ENCODE results near the gene HUWE1.

The HUWE1 gene

DNA sequence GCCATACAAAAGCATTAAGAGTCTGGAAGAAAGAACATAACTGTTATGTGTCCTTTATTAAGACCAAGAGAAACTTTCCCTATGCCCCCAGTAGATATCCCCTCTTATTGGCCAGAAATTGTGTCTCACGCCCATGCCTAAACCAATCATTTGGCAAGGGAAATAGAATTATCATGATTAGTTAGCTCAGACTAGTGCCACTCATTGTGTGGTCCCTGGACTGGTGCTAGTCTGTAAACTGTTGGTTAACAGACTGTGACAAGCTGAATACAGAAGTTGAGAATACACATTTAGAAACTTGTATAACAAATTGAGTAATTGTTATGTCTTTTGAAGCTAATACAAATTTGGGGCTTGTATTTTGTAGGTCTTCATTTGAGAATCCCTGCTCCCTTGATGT is 8.1 kb upstream of the HUWE1 start:
- DNase-seq (ENCODE audit: low read depth in 1 of 2, low spot score in 1 of 2): no peak

DNA sequence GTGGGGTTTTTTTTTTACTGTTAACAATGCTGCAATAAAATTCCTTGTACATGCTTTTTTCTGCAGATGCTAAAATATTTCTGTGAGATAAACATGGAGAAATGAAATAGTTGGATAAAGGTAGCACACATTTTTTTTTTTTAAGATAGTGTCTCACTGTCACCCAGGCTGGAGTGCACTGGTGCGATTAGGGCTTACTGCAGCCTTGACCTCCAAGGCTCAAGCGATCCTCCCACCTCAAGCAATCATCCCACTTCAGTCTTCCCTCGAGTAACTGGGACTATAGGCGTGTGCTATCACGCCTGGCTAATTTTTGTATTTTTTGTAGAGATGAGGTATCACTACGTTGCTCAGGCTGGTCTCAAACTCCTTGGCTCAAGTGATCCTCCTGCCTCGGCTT is 1.8 kb upstream of the HUWE1 start:
- no peak for DNase-seq (ENCODE audit: low read depth in 1 of 2, low spot score in 1 of 2)

DNA sequence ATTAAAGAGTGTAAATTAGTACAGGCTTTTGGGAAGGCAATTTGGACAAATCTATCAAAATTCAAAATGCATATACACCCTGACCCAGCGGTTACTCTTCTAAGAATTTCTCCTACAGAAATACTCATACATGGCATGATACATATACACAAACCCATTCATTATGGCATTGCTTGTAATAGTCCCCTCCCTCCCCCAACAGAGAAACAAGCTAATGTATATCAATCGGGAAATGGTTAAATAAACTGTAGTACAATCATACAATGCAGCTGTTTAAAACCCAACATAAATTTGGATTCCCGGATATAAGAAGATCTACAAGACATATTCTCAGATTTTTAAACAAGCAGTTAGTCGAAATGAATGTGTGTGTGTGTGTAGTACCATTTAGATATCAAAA is 808 bp downstream of the HUWE1 start:
- DNase-seq (ENCODE audit: low read depth in 1 of 2, low spot score in 1 of 2): no peak

DNA sequence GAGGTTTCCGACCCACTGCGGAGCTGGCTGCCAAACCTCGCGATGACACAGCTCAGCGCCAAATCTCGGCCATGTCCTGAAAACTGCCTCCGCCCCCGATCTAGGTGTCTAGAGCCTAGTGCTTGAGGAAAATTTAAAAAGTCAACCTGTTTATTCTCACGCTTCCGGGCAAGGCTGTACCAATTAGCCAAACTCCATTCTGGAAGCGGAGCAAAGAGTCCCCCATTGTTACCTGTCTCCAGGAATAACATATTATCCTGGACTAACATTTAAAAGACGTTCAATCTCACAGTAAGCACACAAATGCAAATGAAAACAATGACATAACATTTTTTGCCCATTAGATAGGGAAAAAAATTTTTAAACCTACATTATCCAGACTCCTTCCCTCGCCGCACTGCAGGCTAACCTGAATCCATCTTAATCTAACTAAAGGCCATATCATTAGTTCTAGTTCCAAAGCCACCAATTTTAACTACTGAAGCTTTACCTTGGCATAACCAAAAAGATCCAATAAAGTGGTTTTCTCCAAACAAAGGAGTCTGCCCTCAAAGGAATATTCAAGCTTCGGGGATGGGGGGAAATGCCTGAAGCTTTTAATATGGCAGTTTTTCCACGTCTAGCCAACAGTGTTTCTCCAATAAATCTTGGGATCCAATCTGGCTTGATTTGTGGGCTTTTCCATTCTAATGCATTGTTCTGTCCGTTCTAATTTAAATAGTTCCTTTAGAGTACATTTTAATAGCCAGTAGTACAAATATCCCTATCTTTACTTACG is 1.9 kb downstream of the HUWE1 start:
- DNase-seq (ENCODE audit: low read depth in 1 of 2, low spot score in 1 of 2): peak in 1 of 2 donors; percentile 70

DNA sequence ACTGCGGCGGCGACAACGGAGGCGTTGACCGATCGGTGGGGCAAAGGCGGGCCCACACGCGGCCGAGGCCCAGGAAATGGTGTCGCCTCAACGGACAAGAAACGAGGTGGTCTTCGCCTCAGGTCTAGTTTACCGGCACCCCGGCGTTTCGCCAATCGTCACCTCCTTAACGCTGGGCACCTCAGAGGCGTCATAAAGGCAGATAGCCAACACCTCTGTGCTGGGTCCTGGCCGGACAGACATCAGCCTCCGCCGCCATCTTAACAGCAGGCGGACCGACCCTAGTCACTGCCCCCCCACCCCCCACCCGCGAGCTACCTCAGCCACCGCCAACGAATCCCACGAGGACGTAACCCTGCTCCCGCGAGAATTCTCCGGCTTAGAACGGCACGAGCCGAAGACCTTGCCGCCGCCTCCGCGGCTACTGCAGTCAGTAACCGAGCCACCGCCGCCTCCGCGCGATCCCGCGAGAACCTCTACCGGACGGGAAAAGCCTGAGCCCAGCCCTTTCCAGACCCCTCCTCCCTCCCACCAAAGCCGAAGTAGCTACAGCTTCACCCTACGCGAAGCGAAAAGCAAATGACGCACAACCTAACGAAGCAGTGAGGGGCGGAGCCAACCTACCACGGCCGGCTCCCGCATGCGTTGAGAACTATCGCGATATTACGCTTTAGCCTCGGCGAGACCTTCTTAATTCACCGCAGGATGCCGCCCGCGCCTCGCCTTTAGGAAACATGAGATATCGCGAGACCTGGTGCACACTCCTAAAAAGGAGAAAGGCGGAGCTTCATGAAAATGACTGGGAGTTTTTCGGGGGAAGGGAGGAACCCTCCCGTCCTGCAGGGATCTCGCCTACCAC is 2.7 kb downstream of the HUWE1 start:
- peak; percentile 70 to 75 for DNase-seq (ENCODE audit: low read depth in 1 of 2, low spot score in 1 of 2)

DNA sequence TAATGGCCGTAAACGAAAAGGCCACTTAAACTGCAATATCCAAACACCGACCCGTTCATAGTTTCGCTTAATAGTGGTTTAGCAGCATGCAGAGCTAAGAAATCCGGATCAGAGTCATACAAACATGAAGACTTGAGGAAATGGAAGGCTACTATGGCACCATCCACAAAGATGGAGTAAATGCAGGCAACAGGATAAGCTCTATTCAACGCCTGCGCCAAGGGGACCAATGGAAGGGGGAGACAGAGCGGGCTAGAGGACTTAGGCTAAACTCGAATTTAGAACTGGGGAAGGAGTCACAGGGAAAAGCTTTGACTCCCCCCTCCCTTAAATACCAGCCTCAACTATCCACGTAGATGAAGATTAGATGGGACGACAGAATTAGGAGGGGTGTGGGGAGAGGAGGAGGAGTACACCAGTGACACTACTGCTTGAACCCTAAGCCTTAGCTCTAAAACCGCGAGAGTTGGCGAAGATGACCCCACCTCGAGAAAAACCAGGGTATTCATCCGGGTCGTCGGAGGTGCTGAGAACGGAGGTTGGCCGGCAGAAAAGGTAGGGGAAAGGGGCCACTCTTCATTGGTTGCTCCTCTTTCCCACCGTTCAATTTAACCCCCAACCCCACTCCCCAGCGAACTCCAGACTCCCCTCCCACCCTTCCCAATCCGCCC is 3.5 kb downstream of the HUWE1 start:
- DNase-seq (ENCODE audit: low read depth in 1 of 2, low spot score in 1 of 2): no peak

DNA sequence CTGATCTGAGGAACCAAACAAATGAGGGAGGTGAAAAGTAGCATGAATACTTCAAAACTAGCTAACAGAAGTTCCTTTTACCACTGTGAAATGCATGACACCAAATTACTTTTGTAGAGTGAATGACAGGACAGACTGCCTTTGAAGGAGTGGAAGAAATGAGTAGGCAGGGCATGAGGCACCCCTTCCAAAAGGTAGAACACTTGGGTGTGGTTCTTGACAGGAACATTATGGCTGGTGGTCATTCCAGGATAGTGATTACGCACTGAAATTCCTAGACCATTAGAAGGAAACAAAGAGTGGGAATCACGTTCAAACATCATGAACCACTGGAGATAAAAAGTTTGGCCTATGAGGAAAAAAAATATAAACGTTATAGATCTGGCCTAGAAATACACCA is 4.9 kb downstream of the HUWE1 start:
- DNase-seq (ENCODE audit: low read depth in 1 of 2, low spot score in 1 of 2): no peak

DNA sequence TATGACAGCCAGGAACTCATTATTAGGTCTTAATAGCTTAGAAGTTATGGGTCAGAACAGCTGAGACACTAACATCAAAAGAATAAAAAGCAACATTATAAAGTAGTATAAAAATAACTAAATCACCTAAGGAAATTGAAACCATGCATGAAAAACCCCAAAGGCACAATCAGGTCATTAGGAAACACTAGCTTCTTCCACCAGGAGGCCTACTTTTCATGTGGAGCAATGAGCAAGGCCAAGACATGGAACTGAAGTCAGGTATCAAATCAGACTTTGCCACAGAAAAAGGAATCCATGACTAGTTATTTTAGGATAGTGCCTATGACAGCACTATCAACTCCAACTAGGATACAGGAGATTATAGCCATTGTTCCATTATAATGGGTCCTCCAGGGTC is 7.9 kb downstream of the HUWE1 start:
- DNase-seq (ENCODE audit: low read depth in 1 of 2, low spot score in 1 of 2): no peak

DNA sequence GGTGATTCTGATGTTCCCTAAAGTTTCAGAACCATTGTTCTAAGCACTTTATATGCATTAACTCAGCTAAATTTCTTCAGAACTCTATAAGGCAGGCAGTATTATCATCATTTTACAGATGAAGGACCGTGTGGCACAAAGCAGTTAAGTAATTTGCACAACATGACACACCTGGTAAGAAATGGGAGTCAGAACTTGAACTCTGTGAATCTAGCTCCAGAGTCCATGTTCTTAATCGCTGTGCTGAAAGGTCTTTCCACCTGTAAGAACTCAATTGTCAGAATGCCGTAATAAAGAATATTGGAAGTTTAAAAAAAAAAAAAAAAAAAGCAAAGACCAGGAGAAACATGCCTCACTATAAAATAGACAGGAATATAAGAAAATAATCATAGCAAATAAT is 9.2 kb downstream of the HUWE1 start:
- no peak for DNase-seq (ENCODE audit: low read depth in 1 of 2, low spot score in 1 of 2)

DNA sequence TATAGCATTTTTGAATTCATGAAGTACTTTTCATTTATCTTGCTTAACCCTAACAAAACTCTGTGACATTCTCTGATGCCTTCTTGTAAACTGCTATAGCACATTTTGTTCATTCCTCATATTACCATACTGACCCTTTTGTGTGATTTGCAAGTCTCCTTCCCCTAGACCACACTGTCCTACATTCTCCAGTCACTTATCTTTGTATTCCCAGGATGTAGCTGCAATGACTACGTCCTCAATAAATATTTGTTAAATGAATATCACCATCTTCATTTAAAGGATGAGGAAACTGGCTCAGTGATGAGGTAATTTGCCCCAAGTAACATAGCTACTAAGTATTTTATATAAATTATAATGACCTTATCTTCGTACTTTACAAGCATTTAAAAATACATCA is 11.9 kb downstream of the HUWE1 start:
- no peak for DNase-seq (ENCODE audit: low read depth in 1 of 2, low spot score in 1 of 2)

DNA sequence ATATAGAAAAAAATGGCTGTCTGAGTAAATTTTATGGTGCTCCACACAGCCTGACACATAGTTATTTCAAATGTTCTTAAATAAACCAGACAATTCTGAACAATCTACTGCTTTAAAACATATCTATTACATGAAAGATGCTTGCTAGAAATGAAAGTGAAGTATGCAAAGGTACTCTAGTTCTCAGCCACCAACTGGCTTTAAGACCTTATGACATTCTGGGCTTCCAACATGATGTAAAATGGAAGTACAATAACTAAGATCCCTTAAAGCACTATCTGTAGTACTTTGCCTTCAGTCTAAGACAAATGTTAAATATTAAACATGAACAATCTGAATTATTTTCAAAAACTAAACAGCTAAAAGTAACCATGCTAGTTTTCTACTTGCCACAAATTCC is 17.3 kb downstream of the HUWE1 start:
- no peak for DNase-seq (ENCODE audit: low read depth in 1 of 2, low spot score in 1 of 2)

DNA sequence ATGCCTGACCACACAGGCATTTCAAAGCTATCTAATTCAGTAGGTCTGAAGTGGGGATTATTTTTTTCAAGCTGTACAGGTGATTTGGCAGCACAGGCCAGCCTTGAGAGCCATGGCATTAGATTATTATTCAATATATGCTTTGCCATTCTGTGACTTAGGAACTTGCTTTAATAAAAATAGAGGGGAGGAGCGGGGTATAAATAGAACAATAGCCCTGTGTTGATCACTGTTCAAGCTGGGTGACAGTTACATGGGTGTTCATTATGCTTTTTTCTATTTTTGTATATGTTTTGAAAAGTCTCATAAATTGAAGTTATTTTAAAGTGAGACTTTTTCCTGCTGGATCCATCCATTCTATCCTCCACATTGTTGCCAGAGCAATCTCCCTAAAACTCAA is 20.3 kb downstream of the HUWE1 start:
- DNase-seq (ENCODE audit: low read depth in 1 of 2, low spot score in 1 of 2): no peak

DNA sequence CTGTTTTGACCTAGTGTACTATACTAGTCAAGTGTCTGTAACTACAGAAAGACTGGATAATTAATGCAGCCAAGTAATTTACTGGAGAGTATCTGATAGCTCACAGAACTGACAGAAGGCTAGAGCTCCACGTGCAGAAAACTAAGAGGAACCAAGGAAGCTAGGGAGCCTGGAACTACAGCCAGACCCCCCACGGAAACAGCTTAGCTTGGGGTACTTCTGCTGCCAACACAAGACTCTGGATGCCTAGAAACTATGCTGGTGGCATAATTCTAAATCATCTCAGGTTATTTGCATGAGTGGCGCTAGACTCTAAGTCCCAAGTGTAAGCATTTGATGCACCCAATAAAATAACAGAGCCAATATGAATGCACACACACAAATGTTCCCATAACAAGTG is 26.5 kb downstream of the HUWE1 start:
- DNase-seq (ENCODE audit: low read depth in 1 of 2, low spot score in 1 of 2): no peak

DNA sequence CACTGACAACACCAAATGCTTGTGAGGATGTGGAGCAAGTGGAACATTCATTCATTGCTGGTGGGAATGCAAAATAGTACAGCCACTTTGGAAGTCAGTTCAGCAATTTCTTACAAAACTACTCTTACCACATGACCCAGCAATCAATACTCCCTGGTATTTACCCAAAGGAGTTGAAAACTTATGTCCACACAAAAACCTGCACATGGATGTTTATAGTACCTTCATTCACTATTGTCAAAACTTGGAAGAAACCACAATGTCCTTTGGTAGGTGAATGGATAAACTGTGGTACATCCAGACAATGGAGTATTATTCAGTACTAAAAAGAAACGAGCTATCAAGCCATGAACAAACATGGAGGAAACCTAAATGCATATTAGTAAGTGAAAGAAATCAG is 27.5 kb downstream of the HUWE1 start:
- DNase-seq (ENCODE audit: low read depth in 1 of 2, low spot score in 1 of 2): no peak

DNA sequence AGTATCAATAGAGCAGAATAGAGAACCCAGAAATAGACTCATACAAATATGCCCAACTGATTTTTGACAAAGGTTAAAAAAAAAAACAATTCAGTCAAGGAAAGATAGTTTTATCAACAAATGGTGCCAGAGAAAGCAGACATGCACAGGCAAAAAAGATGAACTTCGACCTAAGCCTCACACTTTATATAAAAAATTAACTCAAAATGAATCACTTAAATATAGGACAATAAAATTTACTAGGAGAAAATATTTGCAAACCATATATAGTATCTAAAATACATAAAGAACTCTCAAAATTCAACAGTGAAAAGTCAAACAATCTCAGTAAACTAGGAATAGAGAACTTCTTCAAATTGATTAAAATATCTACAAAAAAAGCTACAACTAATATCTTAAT is 29.7 kb downstream of the HUWE1 start:
- DNase-seq (ENCODE audit: low read depth in 1 of 2, low spot score in 1 of 2): no peak

DNA sequence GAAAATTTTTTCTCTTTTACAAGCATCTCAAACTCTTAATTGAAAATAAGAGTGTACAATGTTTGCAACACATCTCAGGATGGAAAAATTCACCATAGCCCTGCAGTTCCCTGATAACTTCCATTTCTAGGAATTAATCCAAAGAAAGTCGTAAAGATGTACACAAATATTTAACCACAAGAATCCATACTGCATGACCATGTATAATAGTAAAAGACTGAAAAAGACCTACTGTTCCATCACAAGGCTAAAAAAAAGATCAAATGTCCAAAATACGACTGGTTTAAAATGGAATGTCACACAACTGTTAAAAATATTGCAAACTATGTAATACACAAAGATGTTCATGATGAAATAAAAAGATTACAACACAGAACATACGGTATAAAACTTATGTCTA is 32.1 kb downstream of the HUWE1 start:
- no peak for DNase-seq (ENCODE audit: low read depth in 1 of 2, low spot score in 1 of 2)

DNA sequence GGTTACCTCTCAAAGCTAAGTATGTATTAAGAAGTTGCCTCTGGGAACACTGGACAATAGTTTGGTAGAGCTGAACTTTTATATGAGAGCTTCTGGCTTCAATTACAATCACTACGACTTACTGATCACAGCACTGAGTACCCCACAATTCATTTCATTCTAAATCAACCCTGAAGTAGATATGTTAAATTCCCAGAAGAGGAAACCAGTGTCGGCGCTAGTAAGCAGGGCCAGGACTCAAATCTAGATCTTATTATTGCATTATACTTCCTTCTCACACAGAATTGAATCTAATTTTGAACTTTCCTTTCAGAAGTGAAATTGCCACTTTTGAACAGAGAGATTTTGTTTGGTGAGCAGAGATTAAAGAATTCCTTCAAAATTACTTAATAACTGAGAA is 41.8 kb downstream of the HUWE1 start:
- no peak for DNase-seq (ENCODE audit: low read depth in 1 of 2, low spot score in 1 of 2)

DNA sequence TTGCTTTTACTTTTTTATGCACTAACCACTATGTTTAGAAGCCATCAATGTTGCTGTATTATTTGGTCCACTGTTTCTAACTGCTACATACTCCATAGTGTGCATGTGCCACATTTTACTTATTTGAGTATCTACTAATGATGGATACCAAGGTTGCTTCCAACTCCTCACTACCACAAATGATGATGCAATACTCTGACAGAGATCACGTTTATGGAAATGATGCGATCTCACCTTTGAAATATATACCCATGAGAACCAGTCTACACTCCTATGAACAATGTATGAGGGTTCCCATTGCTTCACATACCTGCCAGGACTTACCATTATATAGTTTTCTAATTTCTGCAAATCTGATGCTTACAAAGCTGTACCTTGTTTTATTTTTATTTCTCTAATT is 44.2 kb downstream of the HUWE1 start:
- no peak for DNase-seq (ENCODE audit: low read depth in 1 of 2, low spot score in 1 of 2)

DNA sequence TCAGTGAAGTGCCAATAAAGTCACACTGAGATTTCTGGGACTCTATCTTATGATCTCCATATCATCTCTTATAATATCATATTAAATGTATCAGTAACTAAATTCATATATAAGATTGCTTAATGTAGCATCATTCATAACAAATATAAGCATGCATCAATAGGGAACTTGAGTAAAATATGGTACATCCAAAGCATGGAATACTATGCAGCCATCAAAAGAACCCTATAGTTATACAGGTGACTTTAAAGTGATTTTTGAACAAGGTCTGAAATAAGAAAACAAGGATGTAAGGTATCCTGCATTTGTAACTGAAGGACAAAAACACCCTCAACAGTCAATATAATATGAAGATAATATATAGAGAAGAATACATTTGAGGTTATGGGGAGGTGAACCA is 47.3 kb downstream of the HUWE1 start:
- DNase-seq (ENCODE audit: low read depth in 1 of 2, low spot score in 1 of 2): no peak

DNA sequence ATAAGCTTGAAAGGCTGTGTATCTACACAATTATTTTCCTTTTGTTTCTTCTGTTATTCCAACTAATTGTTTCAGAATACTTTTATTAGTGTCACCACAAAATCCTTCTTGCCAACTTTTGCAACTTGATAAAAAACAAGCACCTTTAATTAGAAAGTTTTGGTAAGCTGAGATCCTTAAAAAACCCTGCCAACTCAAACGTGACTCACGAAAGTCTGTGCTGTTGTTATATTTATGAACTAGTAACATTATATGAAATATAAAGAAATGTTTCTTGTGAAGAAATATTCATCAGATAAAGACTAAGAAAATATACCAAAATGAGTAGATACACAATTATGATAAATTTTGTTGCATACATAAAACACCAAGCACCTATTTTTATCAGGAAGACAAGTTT is 49.0 kb downstream of the HUWE1 start:
- DNase-seq (ENCODE audit: low read depth in 1 of 2, low spot score in 1 of 2): no peak

DNA sequence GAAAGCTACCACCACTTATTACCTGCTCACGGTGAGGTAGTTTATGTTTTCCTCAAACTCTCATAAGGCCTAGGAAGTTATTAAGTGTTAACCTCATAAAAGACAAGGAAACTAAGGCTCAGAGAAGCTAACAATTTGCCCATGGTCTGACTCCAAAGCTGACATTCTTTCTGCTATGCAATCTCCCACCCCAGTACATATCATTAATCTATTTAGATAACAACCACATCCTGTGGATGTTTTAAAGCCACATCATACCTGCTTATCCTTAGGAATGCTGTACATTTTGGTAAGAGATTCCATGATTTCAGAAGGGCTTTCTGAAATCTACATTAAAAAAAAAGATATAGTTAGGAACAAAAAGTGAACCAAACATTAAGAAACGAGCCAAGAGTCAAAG is 55.4 kb downstream of the HUWE1 start:
- no peak for DNase-seq (ENCODE audit: low read depth in 1 of 2, low spot score in 1 of 2)

DNA sequence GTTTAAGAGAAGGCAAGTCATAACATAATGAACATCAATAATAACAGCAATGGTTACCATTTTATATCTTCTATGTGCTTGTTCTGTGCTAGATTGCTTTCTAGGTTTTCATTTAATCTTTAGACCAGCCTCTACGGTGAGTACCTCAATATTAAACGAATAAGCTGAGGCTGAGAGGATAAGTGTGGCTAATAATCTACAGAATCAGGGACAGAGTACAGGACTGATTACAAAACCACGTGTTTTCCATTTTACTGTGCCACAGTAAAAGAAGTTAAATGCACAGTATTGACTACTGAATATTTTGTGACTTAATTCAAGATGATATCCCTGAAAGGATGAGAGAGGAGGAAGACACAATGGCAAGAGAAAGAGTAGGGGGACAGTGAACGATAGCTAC is 56.3 kb downstream of the HUWE1 start:
- DNase-seq (ENCODE audit: low read depth in 1 of 2, low spot score in 1 of 2): no peak

Data from stimulated activated CD4-positive, alpha-beta T cell treated with anti-CD3 and anti-CD28 coated beads, Interleukin-15, amount 100 ng/mL, for 1 hour (primary cell).